ENCODE measurements around the gene GLOD5.

GLOD5 gene

GRCh38 chrX:48806081-48806480 lies 44.5 kb downstream of the GLOD5 start:
- no peaks in the 10 kb centered on the region for H3K27me3 ChIP-seq (ENCODE audit: insufficient read depth, low read depth, severe bottlenecking)
- H3K9me3 ChIP-seq (ENCODE audit: severe bottlenecking) = no peaks in the 10 kb centered on the region
- H3K36me3 ChIP-seq = peaks cover 3% of the 10 kb centered on the region
- H3K4me3 ChIP-seq (ENCODE audit: low read depth, low read length) = no peak overlapping the region
- no peak for TF ChIP-seq CTCF (IDR thresholded peaks at IDR 0.05; ENCODE audit: low read depth, low read length)
- H3K27ac ChIP-seq = no peak overlapping the region
- DNase-seq = no peak

- H3K4me3 ChIP-seq (ENCODE audit: low read depth, low read length) = no peak overlapping the region
- H3K27me3 ChIP-seq (ENCODE audit: insufficient read depth, low read depth, severe bottlenecking) = peaks cover 5% of the 10 kb centered on the region
- H3K9me3 ChIP-seq (ENCODE audit: severe bottlenecking) = no peaks in the 10 kb centered on the region
- no peak overlapping the region for H3K27ac ChIP-seq
- TF ChIP-seq CTCF (IDR thresholded peaks at IDR 0.05; ENCODE audit: low read depth, low read length) = no peak
- H3K36me3 ChIP-seq = no peaks in the 10 kb centered on the region
- no peak for DNase-seq
These were observed 52.1 kb downstream of the GLOD5 start for GRCh38 chrX:48813644-48814043.

- H3K27me3 ChIP-seq (ENCODE audit: insufficient read depth, low read depth, severe bottlenecking) = peaks cover 5% of the 10 kb centered on the region
- DNase-seq = no peak
- H3K4me3 ChIP-seq (ENCODE audit: low read depth, low read length) = no peak overlapping the region
- H3K27ac ChIP-seq = no peak overlapping the region
- H3K9me3 ChIP-seq (ENCODE audit: severe bottlenecking) = no peaks in the 10 kb centered on the region
- no peak for TF ChIP-seq CTCF (IDR thresholded peaks at IDR 0.05; ENCODE audit: low read depth, low read length)
- no peaks in the 10 kb centered on the region for H3K36me3 ChIP-seq
These were observed 53.2 kb downstream of the GLOD5 start for GRCh38 chrX:48814722-48815121.

- Histone ChIP-seq H3K36me3 (no peaks in the 10 kb centered on the region), H3K27me3 (ENCODE audit: insufficient read depth, low read depth, severe bottlenecking) (peaks cover 6% of the 10 kb centered on the region), H3K4me3 (ENCODE audit: low read depth, low read length) (no peak overlapping the region), H3K27ac (no peak overlapping the region), H3K9me3 (ENCODE audit: severe bottlenecking) (no peaks in the 10 kb centered on the region)
- TF ChIP-seq CTCF (IDR thresholded peaks at IDR 0.05; ENCODE audit: low read depth, low read length) = no peak
- no peak for DNase-seq
These were observed 53.7 kb downstream of the GLOD5 start for GRCh38 chrX:48815266-48815665.

GRCh38 chrX:48816014-48816810 lies 54.7 kb downstream of the GLOD5 start:
- no peak overlapping the region for H3K4me3 ChIP-seq (ENCODE audit: low read depth, low read length)
- peak; percentile 27; the same call in 1 of the 2 replicates for TF ChIP-seq CTCF (IDR thresholded peaks at IDR 0.05; ENCODE audit: low read depth, low read length)

GRCh38 chrX:48818098-48818497 lies 56.6 kb downstream of the GLOD5 start:
- H3K9me3 ChIP-seq (ENCODE audit: severe bottlenecking) = no peaks in the 10 kb centered on the region
- H3K27me3 ChIP-seq (ENCODE audit: insufficient read depth, low read depth, severe bottlenecking) = peaks cover 11% of the 10 kb centered on the region
- H3K4me3 ChIP-seq (ENCODE audit: low read depth, low read length) = no peak overlapping the region
- no peak for DNase-seq
- TF ChIP-seq CTCF (IDR thresholded peaks at IDR 0.05; ENCODE audit: low read depth, low read length) = no peak
- no peaks in the 10 kb centered on the region for H3K36me3 ChIP-seq
- no peak overlapping the region for H3K27ac ChIP-seq

More at GRCh38 chrX:48816014-48816810, 54.7 kb downstream of the GLOD5 start:
- Histone ChIP-seq H3K9me3 (ENCODE audit: severe bottlenecking) (no peaks in the 10 kb centered on the region), H3K27ac (no peak overlapping the region), H3K27me3 (ENCODE audit: insufficient read depth, low read depth, severe bottlenecking) (peaks cover 11% of the 10 kb centered on the region), H3K36me3 (no peaks in the 10 kb centered on the region)
- DNase-seq = peak; percentile 64
